ENCODE measurements around the gene DLX4. TPM values are rescaled to one million over a fixed set of nuclear protein-coding genes. Genes with fewer than 3 reads are reported as not detected.

Gene DLX4
- total RNA-seq, 1 donor from 2014 or later: not detected

GRCh38 chr17:49946208-49946607 is 22.8 kb upstream of the DLX4 start:
- no peak for ATAC-seq
- no peak for DNase-seq (ENCODE audit: low spot score)

GRCh38 chr17:49946964-49947584 is 21.9 kb upstream of the DLX4 start:
- ATAC-seq (no peak), DNase-seq (ENCODE audit: low spot score) (no peak)

GRCh38 chr17:49949634-49950033 is 19.4 kb upstream of the DLX4 start:
- no peak for DNase-seq (ENCODE audit: low spot score)

GRCh38 chr17:49951362-49952082 is 17.5 kb upstream of the DLX4 start:
- DNase-seq (ENCODE audit: low spot score): no peak
- ATAC-seq: no peak

More at GRCh38 chr17:49949634-49950033, 19.4 kb upstream of the DLX4 start:
- no peak for ATAC-seq

- peak; percentile 96 for ATAC-seq
- DNase-seq (ENCODE audit: low spot score): peak; percentile 69
These were observed 16.6 kb upstream of the DLX4 start for GRCh38 chr17:49952209-49952911.

- ATAC-seq (no peak), DNase-seq (ENCODE audit: low spot score) (no peak)
These were observed 16.0 kb upstream of the DLX4 start for GRCh38 chr17:49952912-49953497.

- DNase-seq (ENCODE audit: low spot score) (no peak), ATAC-seq (no peak)
These were observed 13.8 kb upstream of the DLX4 start for GRCh38 chr17:49955157-49955556.

- ATAC-seq (no peak), DNase-seq (ENCODE audit: low spot score) (no peak)
These were observed 12.2 kb upstream of the DLX4 start for GRCh38 chr17:49956780-49957179.

GRCh38 chr17:49957350-49957749 is 11.6 kb upstream of the DLX4 start:
- ATAC-seq (no peak), DNase-seq (ENCODE audit: low spot score) (no peak)

- no peak for DNase-seq (ENCODE audit: low spot score)
These were observed 10.3 kb upstream of the DLX4 start for GRCh38 chr17:49958723-49959122.

GRCh38 chr17:49959183-49959935 is 9.6 kb upstream of the DLX4 start:
- ATAC-seq (no peak), DNase-seq (ENCODE audit: low spot score) (no peak)

More at GRCh38 chr17:49958723-49959122, 10.3 kb upstream of the DLX4 start:
- no peak for ATAC-seq

GRCh38 chr17:49962599-49963308 is 6.2 kb upstream of the DLX4 start:
- ATAC-seq (no peak), DNase-seq (ENCODE audit: low spot score) (no peak)

- ATAC-seq (no peak), DNase-seq (ENCODE audit: low spot score) (no peak)
These were observed 5.7 kb upstream of the DLX4 start for GRCh38 chr17:49963309-49963625.

GRCh38 chr17:49963626-49964302 is 5.2 kb upstream of the DLX4 start:
- DNase-seq (ENCODE audit: low spot score) (no peak), ATAC-seq (no peak)

- DNase-seq (ENCODE audit: low spot score): no peak
- no peak for ATAC-seq
These were observed 4.7 kb upstream of the DLX4 start for GRCh38 chr17:49964303-49964768.

- ATAC-seq (no peak), DNase-seq (ENCODE audit: low spot score) (no peak)
These were observed 4.0 kb upstream of the DLX4 start for GRCh38 chr17:49964769-49965523.

GRCh38 chr17:49965524-49965909 is 3.5 kb upstream of the DLX4 start:
- no peak for DNase-seq (ENCODE audit: low spot score)

GRCh38 chr17:49966767-49967166 is 2.2 kb upstream of the DLX4 start:
- ATAC-seq: no peak
- no peak for DNase-seq (ENCODE audit: low spot score)

More at GRCh38 chr17:49965524-49965909, 3.5 kb upstream of the DLX4 start:
- no peak for ATAC-seq

GRCh38 chr17:49967205-49967604 is 1.8 kb upstream of the DLX4 start:
- ATAC-seq: no peak
- no peak for DNase-seq (ENCODE audit: low spot score)
